B cell (primary cell): ENCODE measurements around the gene ATP6V1B1. TPM values are rescaled to one million over a fixed set of nuclear protein-coding genes. Genes with fewer than 3 reads are reported as not detected.

ENCODE experiments used
- ATAC-seq: fragments of 200-7000 bp; cut with Tn5 transposase; one replicate; pipeline ENCODE4 v1.10.0; 2021; ENCODE audit warnings: low read depth, mild to moderate bottlenecking, moderate number of reproducible peaks, moderate library complexity
- CTCF ChIA-PET: fragments of 350-600 bp; sonication (Branson Sonifier 250); formaldehyde crosslinking; loops from one replicate; lab custom pipeline; 2021; ENCODE audit warnings: antibody characterized with exemption, inconsistent platforms; lab: Charles Lee
- POLR2A ChIA-PET: fragments of 350-600 bp; sonication (Branson Sonifier 250); formaldehyde crosslinking; loops from one replicate; lab custom pipeline; 2021; ENCODE audit warnings: antibody characterized with exemption; lab: Charles Lee
- DNase-seq: peaks from one replicate; pipeline ENCODE4 v3.0.0; 2013
- H2AFZ ChIP-seq: 2 replicates; pipeline ENCODE4 v1.6.1; 2012; ENCODE audit warnings: mild to moderate bottlenecking, low read depth, low read length; ENCODE audit not compliant: insufficient read depth, poor library complexity, severe bottlenecking
- H3K27ac ChIP-seq, 2 donors: 1 replicate in 1 of 2; 2 replicates in 1 of 2; pipeline ENCODE4 v1.5.1; 2012 to 2013; ENCODE audit warnings: low read length in 2 of 2, mild to moderate bottlenecking in 2 of 2, moderate library complexity in 1 of 2
- H3K27me3 ChIP-seq, 4 experiments: fragments of 200-600 bp in 1 of 4; sonication (generic) in 1 of 4; replicated peaks in 1 of 4; 1 replicate in 2 of 4; 2 replicates in 2 of 4; pipeline versions ENCODE4 v1.6.1 to v1.7.0; 2013 to 2016; ENCODE audit warnings: low read length in 3 of 4, mild to moderate bottlenecking in 2 of 4, mixed read lengths in 1 of 4, moderate library complexity in 1 of 4; ENCODE audit not compliant: insufficient read depth in 4 of 4, control insufficient read depth in 3 of 4; ENCODE audit errors: control extremely low read depth in 1 of 4
- H3K36me3 ChIP-seq, 2 experiments: replicated peaks in 1 of 2; 1 replicate in 1 of 2; 2 replicates in 1 of 2; pipeline versions ENCODE4 v1.6.1 to v1.7.1; 2013; ENCODE audit warnings: low read length in 1 of 2; ENCODE audit not compliant: insufficient read depth in 2 of 2, control insufficient read depth in 1 of 2; ENCODE audit errors: control extremely low read depth in 1 of 2, extremely low read depth in 1 of 2
- H3K4me1 ChIP-seq, 2 donors: fragments of 200-600 bp in 1 of 2; sonication (generic) in 1 of 2; 1 replicate in 1 of 2; 2 replicates in 1 of 2; pipeline versions ENCODE4 v1.5.1 to v1.6.1; 2013 to 2017; ENCODE audit warnings: low read length in 2 of 2; ENCODE audit not compliant: control insufficient read depth in 2 of 2, insufficient read depth in 2 of 2
- H3K4me2 ChIP-seq: replicated peaks from 2 replicates; pipeline ENCODE3; 2012; ENCODE audit warnings: mild to moderate bottlenecking, low read depth, low read length; ENCODE audit not compliant: poor library complexity, severe bottlenecking
- H3K4me3 ChIP-seq, 5 experiments: fragments of 200-600 bp in 1 of 5; sonication (generic) in 1 of 5; 1 replicate in 3 of 5; 2 replicates in 2 of 5; pipeline versions ENCODE4 v1.5.1 to v1.7.0; 2011 to 2016; ENCODE audit warnings: low read length in 4 of 5, mild to moderate bottlenecking in 4 of 5, low read depth in 2 of 5, control low read depth in 1 of 5, moderate library complexity in 1 of 5; ENCODE audit not compliant: insufficient read depth in 1 of 5; ENCODE audit errors: control extremely low read depth in 1 of 5, extremely low read depth in 1 of 5
- H3K79me2 ChIP-seq: fragments of 200-600 bp; sonication (generic); one replicate; pipeline ENCODE4 v1.6.0; 2016; ENCODE audit warnings: low read length; ENCODE audit not compliant: control insufficient read depth, insufficient read depth
- H3K9ac ChIP-seq: fragments of 200-600 bp; sonication (generic); 2 replicates; pipeline ENCODE4 v1.6.1; 2017; ENCODE audit warnings: mild to moderate bottlenecking, low read length, moderate library complexity
- H3K9me3 ChIP-seq, 3 donors: one replicate each; pipeline versions ENCODE4 v1.6.1 to v1.7.1; 2013; ENCODE audit warnings: low read length in 2 of 3; ENCODE audit not compliant: control insufficient read depth in 2 of 3, insufficient read depth in 1 of 3; ENCODE audit errors: control extremely low read depth in 1 of 3
- H4K20me1 ChIP-seq: 2 replicates; pipeline ENCODE4 v1.6.0; 2012; ENCODE audit warnings: mild to moderate bottlenecking, low read length; ENCODE audit not compliant: insufficient read depth, control insufficient read depth, poor library complexity, severe bottlenecking
- H3K27ac Mint-ChIP-seq: one replicate; pipeline ENCODE4 v1.8.0; 2021; ENCODE audit warnings: mixed read lengths
- H3K27me3 Mint-ChIP-seq: one replicate; pipeline ENCODE4 v1.8.0; 2021; ENCODE audit warnings: mixed read lengths
- H3K4me1 Mint-ChIP-seq: one replicate; pipeline ENCODE4 v1.8.0; 2021; ENCODE audit warnings: mixed read lengths
- H3K4me3 Mint-ChIP-seq: one replicate; pipeline ENCODE4 v1.8.0; 2021; ENCODE audit warnings: mixed read lengths
- H3K9me3 Mint-ChIP-seq: one replicate; pipeline ENCODE4 v1.8.0; 2022; ENCODE audit warnings: mixed read lengths; ENCODE audit not compliant: insufficient read depth
- EZH2 ChIP-seq: IDR thresholded peaks from 2 replicates; pipeline ENCODE4 v1.6.1; 2012; ENCODE audit warnings: borderline replicate concordance, low read depth, mild to moderate bottlenecking, moderate library complexity, low read length; ENCODE audit not compliant: insufficient read depth, poor library complexity, severe bottlenecking
- WGBS: methylation state at CpG from one replicate; pipeline ENCODE4 v1.1.5; 2013; ENCODE audit warnings: missing lambda C conversion rate; ENCODE audit not compliant: insufficient coverage; 5-methylcytosine and 5-hydroxymethylcytosine counted together
- intact Hi-C: fragments of 100-400 bp; cut with micrococcal nuclease; formaldehyde crosslinking; loops from one replicate; pipeline ENCODE4 v1.10.0; 2022
- polyA plus RNA-seq: library from polyadenylated mRNA; depleted of rRNA; stranded (reverse); fragments of >200 nt; gene quantifications from 2 replicates; pipeline ENCODE4 v1.2.3, GENCODE V29; 2012
- total RNA-seq, 2 donors: library from RNA; stranded (reverse); fragments of 120-200 nt in 1 of 2; gene quantifications; 1 replicate in 1 of 2; 2 replicates in 1 of 2; pipeline versions ENCODE4 v1.2.3 to v1.2.4, GENCODE V29; 2013 to 2022
- TF ChIP-seq, protein P1 (sequence below): fragments of 200-600 bp; IDR thresholded peaks from one replicate; pipeline ENCODE4 v1.8.0; 2022; ENCODE audit warnings: antibody characterized with exemption, mild to moderate bottlenecking

ATP6V1B1 gene
- total and polyA plus RNA-seq, 2 donors (not counting 1 experiment from before 2014, with no cell fraction given) = not detected

DNA sequence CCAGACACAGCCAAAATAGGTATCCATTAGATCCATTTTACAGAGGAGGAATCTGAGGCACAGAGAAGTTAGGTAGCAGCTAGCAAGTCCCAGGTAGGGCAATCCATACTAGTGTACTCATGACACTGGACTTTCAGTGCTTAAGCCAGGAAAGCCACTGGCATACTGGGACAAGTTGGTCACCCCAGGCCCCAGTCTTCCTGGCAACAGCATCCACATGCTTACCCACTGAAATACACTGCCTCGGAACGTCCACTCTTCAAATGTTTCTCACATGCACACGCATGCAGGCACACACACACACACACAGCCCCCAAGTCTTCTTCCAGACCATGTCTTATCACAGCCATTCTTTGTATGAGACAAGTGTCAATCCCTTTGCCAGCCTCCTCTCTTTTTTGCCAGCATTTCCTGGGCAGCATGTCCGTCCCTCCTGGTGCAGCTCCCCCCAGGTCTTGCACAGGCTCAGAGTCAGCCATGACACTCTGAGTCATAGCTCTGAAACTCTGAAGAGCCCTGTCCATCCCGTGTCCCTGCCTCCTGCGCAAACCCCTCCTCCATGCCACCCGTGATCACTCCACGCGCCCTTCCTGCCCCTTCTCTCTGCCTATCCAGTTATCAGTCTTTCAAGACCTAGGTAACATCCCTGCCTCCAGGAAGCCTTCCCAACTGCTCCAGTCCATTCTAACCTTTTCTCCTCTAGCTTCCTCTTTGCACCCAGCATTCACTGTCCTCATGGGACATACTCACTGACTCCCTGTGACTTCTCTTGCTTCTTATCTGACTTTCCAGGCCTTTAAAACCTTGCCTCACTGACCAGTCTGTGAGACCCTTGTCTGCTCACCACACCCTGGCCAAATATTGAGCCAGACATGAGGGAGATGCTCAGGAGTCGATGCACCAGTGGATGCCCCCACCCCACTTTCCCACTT lies 69.8 kb downstream of the ATP6V1B1 start:
- no peak overlapping the region for H3K4me2 ChIP-seq
- peaks cover 0 to 5% (median 0%) of the 10 kb centered on the region in 3 donors for H3K9me3 ChIP-seq
- H2AFZ ChIP-seq = no peak overlapping the region
- 92% methylated on average over 9 of the region's 10 CpGs for WGBS
- H3K4me1 ChIP-seq = peaks cover 3 to 10% of the 10 kb centered on the region in 2 donors
- H3K36me3 ChIP-seq = no peaks in the 10 kb centered on the region
- Mint-ChIP-seq H3K27me3 (peaks cover 22% of the 10 kb centered on the region), H3K9me3 (no peaks in the 10 kb centered on the region), H3K27ac (no peak overlapping the region), H3K4me1 (peaks cover 5% of the 10 kb centered on the region), H3K4me3 (no peak overlapping the region)
- no peak overlapping the region for H3K4me3 ChIP-seq
- no peaks in the 10 kb centered on the region for H3K79me2 ChIP-seq
- CTCF ChIA-PET = interaction anchor here (2.0 kb wide), 1 partner anchor 40 kb away, joined by 11 read pairs; no protein-coding TSS in a partner anchor
- POLR2A ChIA-PET = no interaction called here
- intact Hi-C loops = no loop called here
- no peak overlapping the region for H3K9ac ChIP-seq
- TF ChIP-seq, protein P1, sequence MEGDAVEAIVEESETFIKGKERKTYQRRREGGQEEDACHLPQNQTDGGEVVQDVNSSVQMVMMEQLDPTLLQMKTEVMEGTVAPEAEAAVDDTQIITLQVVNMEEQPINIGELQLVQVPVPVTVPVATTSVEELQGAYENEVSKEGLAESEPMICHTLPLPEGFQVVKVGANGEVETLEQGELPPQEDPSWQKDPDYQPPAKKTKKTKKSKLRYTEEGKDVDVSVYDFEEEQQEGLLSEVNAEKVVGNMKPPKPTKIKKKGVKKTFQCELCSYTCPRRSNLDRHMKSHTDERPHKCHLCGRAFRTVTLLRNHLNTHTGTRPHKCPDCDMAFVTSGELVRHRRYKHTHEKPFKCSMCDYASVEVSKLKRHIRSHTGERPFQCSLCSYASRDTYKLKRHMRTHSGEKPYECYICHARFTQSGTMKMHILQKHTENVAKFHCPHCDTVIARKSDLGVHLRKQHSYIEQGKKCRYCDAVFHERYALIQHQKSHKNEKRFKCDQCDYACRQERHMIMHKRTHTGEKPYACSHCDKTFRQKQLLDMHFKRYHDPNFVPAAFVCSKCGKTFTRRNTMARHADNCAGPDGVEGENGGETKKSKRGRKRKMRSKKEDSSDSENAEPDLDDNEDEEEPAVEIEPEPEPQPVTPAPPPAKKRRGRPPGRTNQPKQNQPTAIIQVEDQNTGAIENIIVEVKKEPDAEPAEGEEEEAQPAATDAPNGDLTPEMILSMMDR = no peak
- TF ChIP-seq EZH2 = no peak
- ATAC-seq = no peak
- H4K20me1 ChIP-seq = no peaks in the 10 kb centered on the region
- H3K27ac ChIP-seq = no peak overlapping the region
- peaks cover 0 to 1% (median 0%) of the 10 kb centered on the region in 4 experiments for H3K27me3 ChIP-seq
- DNase-seq = no peak

DNA sequence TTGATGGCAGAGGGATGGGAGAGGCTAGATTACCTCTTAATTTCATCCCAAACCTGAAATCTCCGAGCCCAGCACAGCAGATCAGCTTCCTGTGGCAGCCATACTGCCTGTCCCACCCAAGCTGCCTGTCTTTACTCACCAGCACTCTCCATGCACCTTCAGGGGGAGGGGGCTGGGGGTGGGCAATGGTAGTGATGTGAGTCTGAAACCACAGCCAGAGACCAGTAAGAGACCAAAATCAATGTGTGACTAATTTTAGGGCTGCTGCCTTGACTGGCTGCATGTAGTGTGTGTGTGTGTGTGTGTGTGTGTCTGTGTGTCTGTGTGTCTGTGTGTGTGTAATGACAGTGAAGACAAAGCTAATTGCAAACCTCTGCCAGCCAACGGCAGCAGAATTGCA lies 70.6 kb downstream of the ATP6V1B1 start:
- POLR2A ChIA-PET = no interaction called here
- WGBS = 100% methylated on average over 1 of the region's 2 CpGs

More for the DNA sequence above, 70.6 kb downstream of the ATP6V1B1 start:
- TF ChIP-seq EZH2 = no peak
- TF ChIP-seq, protein P1 = no peak
- Mint-ChIP-seq H3K27ac (no peak overlapping the region), H3K4me1 (no peaks in the 10 kb centered on the region), H3K9me3 (no peaks in the 10 kb centered on the region), H3K4me3 (no peak overlapping the region), H3K27me3 (peaks cover 22% of the 10 kb centered on the region)
- H2AFZ ChIP-seq = no peak overlapping the region
- H3K4me1 ChIP-seq = peaks cover 0 to 2% of the 10 kb centered on the region in 2 donors
- no peaks in the 10 kb centered on the region for H3K79me2 ChIP-seq
- peaks cover 0 to 3% (median 0%) of the 10 kb centered on the region in 4 experiments for H3K27me3 ChIP-seq
- CTCF ChIA-PET = no interaction called here
- no peak overlapping the region for H3K9ac ChIP-seq
- H3K4me2 ChIP-seq = no peak overlapping the region
- H3K9me3 ChIP-seq = no peaks in the 10 kb centered on the region
- H3K4me3 ChIP-seq = no peak overlapping the region
- H4K20me1 ChIP-seq = no peaks in the 10 kb centered on the region
- no peak overlapping the region for H3K27ac ChIP-seq
- intact Hi-C loops = no loop called here
- DNase-seq = no peak
- no peak for ATAC-seq
- H3K36me3 ChIP-seq = no peaks in the 10 kb centered on the region
